Activated CD8-positive, alpha-beta memory T cell treated with anti-CD3 and anti-CD28 coated beads for 48 hours (primary cell): ENCODE data around the gene FRRS1L.
"Not testable (repeated sequence)": the region's sequence is repeated elsewhere in the genome, so short reads cannot be mapped to it uniquely, and the experiment has no call there.

Experiments
- DNase-seq, 3 experiments: peaks; one replicate each; pipeline ENCODE4 v3.0.0-alpha.2; 2020; ENCODE audit warnings: low read depth in 2 of 3, low spot score in 2 of 3

The FRRS1L gene

DNA sequence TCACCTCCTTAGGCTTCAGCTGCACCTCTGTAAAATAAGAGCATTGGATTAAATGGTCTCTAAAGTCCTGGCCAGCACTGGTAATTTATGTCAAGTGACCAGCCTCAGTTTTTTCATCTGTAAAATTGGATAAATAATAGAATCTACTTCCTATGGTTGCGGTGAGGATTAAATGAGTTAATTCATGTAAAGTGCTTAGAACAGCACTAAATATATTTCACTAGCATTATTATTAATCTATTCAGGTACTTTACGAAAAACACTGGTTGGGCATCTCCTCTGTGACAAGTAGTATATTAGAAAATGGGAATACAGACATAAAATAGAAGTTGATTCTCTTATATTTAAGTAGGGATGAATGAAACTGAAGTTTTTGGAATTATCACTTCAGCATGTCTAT lies 33.5 kb downstream of the FRRS1L start:
- DNase-seq: no peak

DNA sequence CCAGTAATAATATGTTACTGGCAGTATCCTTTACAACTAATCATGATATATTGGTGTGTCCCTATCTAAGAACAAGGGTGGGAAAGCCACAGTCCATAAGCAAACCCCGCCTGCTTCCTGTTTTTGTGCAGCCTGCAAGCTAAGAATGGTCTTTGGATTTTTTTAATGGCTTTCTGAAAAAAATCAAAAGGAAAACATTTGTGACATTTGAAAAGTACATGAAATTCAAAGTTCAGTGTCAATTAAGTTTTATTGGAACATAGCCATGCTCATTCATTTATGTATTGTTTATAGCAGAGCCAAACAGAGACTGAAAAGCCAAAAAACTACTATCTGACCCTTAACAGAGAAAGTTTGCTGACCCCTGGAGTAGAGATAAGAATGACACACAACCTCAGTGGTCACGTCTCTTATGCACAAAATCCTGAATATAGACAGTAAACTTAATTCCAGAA lies 34.5 kb downstream of the FRRS1L start:
- no peak for DNase-seq

DNA sequence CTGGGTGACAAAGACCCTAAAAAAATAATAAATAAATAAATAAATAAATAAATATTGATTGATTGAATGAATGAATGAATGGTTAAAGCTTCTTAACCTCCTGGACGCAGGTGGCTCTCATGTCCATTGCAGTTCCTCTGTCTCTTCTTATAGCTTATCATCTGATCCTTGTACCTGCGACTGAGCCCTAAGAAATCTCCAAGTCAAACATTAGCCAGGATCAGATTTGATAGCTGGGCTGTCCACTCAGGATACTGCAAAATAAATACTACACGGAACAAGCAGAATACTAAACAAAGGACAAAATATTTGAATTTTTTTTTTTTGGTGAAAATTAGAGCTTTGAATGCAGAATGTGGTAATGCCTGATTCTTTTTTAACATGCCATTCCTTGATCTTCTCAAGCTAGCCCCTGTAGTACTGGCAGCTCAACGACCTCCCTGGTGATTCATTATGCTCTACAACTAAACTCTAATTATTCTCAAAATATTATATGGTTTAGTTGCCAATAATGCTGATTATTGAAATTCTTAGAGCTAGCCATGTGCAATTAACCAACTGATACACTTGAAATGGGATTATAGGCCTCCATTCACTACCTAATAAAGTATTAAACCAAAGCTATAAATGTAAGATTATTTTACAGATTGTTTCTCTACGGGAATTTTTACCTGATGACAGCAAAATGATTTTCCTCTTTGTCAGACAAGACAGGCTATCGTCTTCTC lies 37.4 kb downstream of the FRRS1L start:
- DNase-seq: no peak

DNA sequence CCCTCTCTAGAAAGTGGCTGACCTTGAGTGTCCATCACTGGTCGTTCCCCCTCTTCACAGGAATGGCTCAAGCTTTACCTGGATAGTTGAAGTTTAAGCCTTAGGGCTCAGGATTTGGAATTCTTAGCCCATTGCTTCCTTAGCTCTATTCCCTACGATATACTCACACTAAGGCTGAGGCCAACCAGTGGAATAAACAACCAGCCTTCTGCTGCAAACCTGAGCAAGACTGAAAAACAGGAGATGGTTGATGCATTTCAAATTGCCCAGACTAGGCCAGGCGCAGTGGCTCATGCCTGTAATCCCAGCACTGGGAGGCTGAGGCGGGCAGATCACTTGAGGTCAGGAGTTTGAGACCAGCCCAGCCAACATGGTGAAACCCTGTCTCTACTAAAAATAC lies 40.4 kb downstream of the FRRS1L start:
- not testable (repeated sequence) for DNase-seq

DNA sequence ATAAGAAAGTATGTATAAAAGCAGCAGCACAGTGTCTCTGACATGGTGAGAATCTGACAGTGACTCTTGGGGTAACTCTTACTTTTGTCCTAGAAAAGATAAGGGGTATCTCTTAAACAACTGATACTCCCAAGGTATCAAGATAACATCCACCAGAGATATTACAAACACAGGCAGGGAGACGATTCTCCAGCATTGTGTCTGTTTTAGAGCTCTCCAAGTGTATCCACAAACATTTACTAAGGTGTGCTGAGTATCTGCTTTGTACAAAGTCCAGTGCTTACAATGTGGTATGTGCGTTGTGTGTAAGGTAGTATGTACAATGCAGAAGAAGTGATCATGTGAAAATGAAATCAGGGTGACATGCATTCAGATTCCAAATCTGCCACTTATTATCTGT lies 42.9 kb downstream of the FRRS1L start:
- no peak for DNase-seq

DNA sequence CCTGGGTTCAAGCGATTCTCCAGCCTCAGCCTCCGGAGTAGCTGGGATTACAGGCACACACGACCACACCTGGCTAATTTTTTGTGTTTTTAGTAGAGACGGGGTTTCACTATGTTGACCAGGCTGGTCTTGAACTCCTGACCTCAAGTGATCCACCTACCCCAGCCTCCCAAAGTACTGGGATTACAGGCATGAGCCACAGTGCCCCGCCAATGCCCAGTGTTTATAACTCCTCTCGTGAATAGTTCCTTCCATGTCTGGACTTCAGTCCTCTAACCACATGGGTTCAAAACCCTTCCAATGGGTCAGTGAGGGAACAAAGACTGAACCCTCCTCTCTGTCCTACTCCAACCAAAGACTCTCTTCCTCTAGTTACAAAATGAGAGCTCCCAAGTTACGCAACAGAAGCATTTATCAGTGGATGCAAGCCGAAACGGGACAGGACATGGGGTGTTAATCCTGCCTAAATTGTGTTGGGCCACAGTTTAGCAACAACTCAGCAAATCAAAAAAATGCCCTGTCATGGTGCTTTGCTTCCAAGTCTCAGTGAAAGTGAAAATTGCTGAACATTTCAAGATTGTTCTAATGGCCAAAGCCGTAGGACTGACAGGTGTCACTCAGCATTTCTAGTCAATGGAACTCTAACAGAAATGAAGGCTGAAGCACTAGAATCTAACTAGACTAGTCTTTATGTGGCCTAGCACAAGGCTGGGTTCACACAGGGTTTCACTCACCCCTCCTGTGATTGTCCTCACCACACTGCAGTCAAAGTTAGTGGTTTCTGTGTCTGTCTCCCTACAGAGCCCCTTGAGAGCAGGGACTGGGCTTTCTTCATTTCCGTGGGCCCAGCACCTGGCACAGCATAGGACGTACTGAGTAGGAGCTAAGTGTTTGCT lies 44.1 kb downstream of the FRRS1L start:
- DNase-seq: no peak

DNA sequence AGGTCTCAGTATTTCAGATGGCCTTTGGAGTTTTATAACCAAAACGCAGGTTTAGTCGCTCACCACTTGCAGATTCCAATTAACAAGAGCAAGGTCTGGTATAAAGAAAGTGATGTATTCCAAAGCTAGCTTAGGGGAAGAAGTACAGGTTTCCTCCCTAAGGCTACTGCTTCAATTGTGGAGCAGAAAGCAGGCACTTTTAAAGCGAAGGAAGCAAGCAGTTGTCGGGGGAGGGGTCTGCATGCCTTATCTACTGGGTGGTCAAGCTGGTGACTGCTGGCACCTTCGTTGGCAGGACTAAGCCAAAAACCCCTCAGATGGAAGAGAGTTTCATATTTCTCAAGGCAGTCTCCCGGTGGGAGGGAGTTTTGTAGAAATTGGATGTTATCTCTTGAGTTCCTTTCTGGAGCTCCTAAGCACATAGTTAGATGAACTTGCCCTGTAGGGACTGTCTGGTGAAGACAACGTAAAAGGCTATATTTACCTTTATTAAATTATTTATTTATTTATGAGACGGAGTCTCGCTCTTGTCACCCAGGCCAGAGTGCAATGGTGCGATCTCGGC lies 45.7 kb downstream of the FRRS1L start:
- no peak for DNase-seq

DNA sequence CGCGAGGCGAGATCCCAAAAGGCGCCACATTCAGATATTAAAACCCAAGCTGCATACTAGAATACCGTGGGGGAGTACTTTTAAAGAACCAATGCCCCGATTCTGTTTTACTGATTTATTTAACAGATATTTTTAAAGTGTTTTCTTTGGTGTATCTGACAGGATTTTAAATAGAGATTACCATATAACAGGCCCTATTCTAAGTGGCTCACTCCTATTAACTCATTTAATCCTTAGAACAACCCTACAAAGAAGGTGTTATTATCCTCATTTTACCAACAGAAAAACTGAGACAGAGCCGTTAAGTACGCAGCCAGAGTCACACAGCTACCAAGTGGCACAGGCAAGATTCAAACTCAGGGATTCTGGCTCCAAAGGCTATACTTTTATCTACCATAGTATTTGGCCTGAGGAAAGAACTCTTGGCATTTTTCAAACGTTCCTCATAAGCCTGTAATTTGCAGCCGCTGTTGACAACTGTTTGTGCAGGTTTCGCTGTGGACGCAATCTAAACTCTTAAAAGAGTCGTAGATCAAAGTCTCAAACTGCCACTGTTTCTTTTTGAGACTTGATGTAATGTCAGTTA lies 46.8 kb downstream of the FRRS1L start:
- DNase-seq: no peak

DNA sequence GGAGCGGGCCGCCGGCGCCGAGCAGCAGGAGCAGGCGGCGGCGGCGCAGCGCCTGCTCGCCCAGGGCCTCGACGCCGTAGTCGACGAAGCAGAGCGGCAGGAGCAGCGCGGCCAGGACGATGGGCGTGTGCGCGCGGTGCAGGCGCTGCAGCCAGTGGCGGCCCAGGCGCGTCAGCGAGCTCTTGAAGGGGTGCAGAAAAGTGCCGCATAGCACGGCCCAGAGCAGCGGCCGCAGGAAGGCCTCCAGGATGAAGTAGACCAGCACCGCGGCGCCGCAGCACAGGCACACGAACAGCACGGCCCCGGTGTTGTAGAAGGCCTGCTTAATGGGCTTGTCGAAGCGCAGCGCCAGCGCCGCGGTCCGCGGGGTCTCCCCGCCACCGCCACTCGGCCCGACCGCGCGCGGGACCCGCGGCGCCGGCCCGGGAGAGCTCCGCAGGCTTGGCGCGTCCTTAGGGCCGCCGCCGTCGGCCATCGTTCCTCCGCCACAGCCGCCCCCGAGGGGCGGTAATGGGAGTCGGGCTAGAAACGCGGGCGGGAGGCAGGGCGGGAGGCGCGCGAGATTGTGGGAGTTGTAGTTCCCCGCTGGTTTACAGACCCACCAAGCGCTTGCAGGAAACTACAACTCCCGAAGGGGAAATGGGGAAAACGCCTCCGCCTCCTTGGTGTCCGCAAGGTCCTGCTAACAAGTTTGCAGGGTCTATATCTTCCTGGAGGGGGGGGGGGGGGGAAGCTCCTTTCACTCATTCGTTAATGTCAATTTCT lies 47.4 kb downstream of the FRRS1L start, which contains the start of gene TMEM245:
TSS of gene TMEM245 (minus strand) at position 509 of the 765 bp plus-strand sequence. CDS start at position 475, 34 bp downstream.
- peak; percentile 68 to 85 (median 81) for DNase-seq

DNA sequence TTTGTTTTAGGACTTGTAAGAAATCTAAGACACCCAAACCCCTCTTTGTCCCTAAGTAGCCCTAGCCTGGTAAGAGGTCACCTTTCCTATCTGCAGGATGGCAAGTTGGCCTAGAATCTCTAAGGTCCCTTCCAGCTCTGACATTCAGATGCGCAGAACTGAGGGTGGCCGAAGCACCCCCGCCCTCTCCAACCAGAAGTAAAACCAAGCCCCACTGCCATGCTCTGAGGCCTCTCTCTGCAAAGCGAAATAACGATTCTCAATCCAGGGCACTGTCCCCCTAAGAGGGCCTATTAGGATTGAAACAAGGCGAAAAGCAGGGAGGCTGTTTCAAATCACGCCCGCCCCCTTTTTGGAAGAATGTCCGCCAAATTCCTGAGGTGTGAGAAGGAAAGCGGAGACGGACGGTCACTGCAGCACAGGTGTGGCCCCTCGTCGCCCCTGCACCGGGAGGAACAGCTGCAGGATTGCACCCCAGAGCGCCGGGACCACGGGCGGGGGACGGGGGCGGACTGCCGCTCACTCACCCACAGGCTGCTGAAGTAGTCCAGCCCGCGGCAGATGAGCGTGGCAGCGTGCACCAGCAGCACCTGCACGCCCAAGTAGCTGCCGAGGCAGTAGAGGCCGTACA lies 48.1 kb downstream of the FRRS1L start:
- DNase-seq: no peak

DNA sequence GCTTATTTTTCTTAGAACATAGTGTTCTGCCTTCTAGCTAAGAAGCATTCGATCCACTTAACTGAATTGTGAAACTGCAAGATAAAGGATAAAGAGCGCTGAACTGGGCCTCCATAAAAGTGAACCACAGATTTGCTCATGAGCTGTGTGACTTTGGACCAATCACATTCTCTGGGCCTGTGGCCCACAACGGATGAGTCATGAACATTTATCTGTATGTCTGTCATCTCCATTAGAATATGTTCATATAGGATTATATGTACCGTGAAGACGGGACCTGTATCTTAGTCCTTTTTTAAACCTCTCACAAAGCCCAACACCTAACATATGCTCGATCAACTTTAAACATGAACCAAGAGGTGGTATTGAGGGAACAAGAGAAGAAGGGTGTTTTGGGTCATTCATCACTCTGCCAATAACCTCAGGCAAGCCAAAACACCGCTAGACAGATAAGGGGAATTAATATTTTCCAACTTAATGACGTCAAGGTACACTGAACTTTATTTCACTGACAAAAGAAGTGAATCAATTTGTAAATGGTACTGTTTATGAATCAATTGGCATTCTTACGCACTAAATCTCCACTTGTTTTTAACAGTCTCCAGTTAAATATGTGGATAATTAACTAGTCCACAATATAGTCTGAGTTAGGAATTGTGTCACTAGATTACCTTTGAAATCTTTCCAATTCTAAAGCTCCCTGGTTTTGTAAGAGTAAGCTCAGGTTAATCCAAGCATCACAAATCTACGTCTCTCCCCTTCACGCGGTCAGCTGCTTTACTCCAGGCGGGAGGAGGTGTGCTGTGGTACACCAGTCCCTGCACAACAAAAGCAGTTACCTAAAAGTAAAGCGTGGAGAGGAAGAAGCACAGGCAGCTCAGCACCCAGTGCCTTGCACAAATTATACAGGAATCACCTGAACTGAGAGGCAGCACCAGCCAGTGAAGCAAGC lies 48.9 kb downstream of the FRRS1L start:
- peak in 1 of 3 experiments; percentile 22 for DNase-seq

DNA sequence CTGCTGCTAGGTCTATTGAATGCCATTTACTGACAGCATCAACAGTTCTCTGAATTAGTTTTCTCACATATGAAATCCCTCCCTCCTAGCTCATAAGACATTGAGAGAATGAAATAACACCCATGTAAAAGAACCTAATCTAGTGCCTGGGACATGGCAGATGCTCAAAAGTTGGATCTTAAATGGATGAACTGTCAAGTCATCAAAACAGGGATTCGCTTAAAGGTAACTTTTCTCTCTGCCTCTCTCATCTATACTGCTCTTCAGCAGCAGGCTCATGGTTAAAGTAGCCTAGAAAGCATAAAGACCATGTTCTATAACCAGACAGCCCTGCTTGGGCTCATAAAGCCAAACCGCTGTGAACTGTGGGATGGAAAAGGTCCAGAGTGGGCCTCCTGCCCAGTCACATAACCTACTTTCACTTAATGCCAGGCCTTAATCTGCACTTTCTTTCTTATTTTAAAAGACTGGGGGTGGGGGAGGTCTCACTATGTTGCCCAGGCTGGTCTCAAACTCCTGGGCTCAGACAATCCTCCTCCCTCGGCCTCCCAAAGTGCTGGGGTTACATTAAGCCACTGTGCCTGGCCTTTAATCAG lies 51.0 kb downstream of the FRRS1L start:
- no peak for DNase-seq

DNA sequence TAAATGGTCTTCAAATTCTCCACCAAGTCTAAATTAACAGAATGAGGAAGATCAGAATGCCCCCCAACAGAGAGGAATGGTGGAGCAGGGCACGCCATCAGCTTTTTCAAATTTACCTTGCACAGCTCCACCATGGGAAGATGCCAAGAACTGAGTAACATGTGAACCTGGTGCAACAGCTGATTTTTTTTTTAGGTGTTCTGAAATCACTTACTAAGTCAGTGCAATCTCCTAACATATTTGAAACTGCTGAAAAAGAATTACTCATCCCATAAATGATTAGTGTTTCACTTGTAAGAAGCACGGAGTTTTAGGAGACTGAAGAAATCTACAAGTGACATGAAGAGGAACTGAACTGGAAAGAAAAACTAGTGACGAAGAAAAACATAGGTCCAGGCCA lies 52.4 kb downstream of the FRRS1L start:
- no peak for DNase-seq

DNA sequence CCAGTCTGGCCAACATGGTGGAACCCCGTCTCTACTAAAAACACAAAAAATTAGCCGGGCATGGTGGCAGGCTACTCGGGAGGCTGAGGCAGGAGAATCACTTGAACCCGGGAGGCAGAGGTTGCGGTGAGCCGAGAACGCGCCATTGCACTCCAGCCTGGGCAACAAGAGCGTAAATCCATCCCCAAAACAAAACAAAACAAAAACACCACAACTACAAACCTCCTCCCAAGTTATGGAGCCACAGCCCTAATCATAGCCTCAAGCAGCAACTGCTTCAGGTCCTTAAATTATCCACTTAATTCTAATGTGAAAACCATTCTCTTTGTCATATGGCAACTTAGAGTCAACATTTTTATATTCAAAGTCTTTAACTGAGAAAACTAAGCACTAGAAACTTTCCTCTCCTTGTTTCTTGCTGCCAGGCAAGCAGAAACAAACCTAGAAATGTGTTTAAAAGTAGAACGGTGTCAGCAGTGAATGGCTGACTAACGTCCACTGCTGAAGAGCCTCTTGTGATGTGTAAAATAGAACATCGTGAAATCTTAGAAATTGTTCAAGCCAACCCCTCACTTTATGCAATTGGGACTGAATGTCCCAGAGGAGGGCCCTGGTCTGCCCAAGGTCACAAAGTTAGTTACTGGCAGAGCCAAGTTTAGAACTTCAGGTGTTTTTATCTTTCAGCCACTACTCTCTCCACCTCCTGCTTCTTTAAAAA lies 53.0 kb downstream of the FRRS1L start:
- DNase-seq: no peak

DNA sequence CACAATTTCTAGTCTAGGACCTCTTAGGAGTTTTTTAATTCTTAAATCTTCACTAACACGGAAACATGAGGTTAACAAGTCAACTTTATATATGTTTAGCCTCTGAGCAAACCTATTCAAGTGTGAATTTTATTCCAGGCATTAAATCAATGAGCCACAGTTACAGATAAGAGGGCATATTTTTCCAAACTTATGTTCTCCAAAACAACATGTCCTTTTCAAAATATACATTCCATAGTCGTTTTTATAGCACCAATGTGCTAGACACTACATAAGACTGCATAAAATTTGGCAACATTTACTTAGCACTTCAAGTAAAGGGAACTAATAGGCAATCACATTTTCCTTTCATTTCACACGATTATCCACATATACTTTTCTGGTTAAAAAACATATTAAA lies 53.8 kb downstream of the FRRS1L start:
- DNase-seq: no peak

DNA sequence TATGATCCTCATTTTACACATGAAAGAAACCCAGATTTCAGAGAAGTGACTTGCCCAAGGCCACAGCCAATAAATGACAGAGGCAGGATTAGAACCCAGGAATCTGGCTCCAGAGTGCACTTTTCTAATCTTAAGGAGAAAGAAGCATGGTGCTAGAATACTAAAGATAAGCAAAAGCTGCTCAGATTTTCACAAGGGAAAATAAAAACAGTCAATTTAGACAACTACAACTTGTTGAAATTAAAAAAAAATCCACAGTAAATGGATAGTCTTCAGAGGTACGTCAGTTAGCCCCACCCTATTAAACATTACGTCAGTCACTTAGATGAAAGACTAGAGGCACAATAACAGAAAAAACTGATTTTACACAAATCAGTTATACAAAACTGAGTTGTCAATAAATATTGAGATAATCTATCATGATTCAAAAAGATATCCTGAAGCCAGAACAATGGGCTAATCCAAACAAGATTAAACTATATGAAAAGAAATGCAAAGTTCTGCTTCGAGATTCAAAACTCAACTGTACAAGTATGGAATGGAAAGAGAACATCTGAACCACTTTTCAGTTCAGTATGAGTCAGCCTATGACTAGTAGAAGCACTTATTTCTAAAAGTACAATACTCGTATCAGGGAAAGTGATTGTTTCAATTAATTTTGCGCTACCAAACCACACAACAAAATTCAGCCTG lies 56.6 kb downstream of the FRRS1L start:
- DNase-seq: no peak

DNA sequence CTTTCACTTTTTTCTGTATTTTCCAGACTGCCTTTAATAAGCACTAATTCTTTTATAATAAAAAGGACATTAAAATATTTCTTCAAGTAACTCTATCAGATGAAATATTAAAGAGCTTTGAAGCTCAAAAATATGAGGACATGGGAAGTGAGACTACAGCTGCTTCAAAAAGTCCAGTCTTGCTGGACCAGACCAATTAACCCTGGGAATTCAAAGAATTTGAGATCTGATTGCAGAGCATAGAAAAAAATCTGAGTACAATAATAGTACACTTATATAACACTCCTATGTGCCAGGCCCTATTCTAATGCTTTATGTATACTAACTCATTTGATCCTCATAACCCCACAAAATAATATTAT lies 57.1 kb downstream of the FRRS1L start:
- no peak for DNase-seq

DNA sequence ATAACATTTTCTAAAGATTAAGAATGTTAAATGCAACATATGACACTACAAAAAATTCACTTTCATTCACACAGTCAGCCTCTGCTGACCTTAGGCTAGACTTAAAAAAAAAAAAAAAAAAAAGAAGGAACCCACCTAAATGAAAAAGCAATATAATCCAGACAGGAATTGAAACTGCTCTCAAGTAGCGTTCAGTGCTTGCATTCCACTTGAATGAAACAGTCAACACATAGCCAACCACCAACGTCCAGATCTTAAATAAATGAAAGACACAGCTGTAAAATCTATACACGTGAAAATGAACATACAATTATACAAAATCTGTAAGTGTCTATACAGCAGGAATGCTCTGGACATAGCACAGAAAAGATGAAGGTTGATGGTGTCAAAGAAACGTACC lies 58.7 kb downstream of the FRRS1L start:
- DNase-seq: no peak
